Liver (tissue), 9 donors: Measurements from ENCODE around the gene INIP. TPM values are rescaled to one million over a fixed set of nuclear protein-coding genes. Genes with fewer than 3 reads are reported as not detected.

ENCODE experiments used
- DNase-seq: peaks from one replicate; pipeline ENCODE4 v3.0.0-alpha.2; 2017; ENCODE audit warnings: low spot score
- H3K27ac ChIP-seq, 2 donors: one replicate each; pipeline ENCODE4 v1.7.0; 2013; ENCODE audit warnings: inconsistent platforms in 2 of 2, low read length in 2 of 2, control low read depth in 1 of 2, low read depth in 1 of 2, mild to moderate bottlenecking in 1 of 2
- H3K27me3 ChIP-seq, 4 donors: one replicate each; pipeline versions ENCODE4 v1.6.1 to v1.7.0; 2013; ENCODE audit warnings: low read length in 3 of 4, inconsistent platforms in 1 of 4, mild to moderate bottlenecking in 1 of 4, moderate library complexity in 1 of 4; ENCODE audit not compliant: control insufficient read depth in 4 of 4, insufficient read depth in 4 of 4
- H3K36me3 ChIP-seq, 4 donors: one replicate each; pipeline versions ENCODE4 v1.6.1 to v1.7.0; 2013; ENCODE audit warnings: low read length in 3 of 4, mild to moderate bottlenecking in 3 of 4, low read depth in 1 of 4, moderate library complexity in 1 of 4; ENCODE audit not compliant: control insufficient read depth in 4 of 4, insufficient read depth in 3 of 4
- H3K4me1 ChIP-seq, 4 donors: one replicate each; pipeline versions ENCODE4 v1.6.1 to v1.7.0; 2013; ENCODE audit warnings: low read length in 3 of 4, mild to moderate bottlenecking in 3 of 4, moderate library complexity in 1 of 4; ENCODE audit not compliant: control insufficient read depth in 4 of 4, insufficient read depth in 4 of 4
- H3K4me3 ChIP-seq, 3 donors: one replicate each; pipeline versions ENCODE4 v1.6.1 to v1.7.0; 2013; ENCODE audit warnings: low read length in 3 of 3, control low read depth in 1 of 3, low read depth in 1 of 3, mild to moderate bottlenecking in 1 of 3
- H3K9ac ChIP-seq, 2 donors: one replicate each; pipeline ENCODE4 v1.7.0; 2013; ENCODE audit warnings: low read length in 2 of 2, mild to moderate bottlenecking in 2 of 2, moderate library complexity in 2 of 2, control low read depth in 1 of 2, low read depth in 1 of 2
- H3K9me3 ChIP-seq, 4 donors: one replicate each; pipeline versions ENCODE4 v1.6.1 to v1.7.0; 2013; ENCODE audit warnings: low read length in 3 of 4; ENCODE audit not compliant: control insufficient read depth in 4 of 4
- ATF3 ChIP-seq: IDR thresholded peaks from 2 replicates; pipeline ENCODE4 v1.6.1; 2016; ENCODE audit warnings: antibody characterized with exemption
- CTCF ChIP-seq: fragments of 150-350 bp; IDR thresholded peaks from 2 replicates; pipeline ENCODE4 v1.5.1; 2017; ENCODE audit warnings: improper control_type of control experiment, low read depth, low read length; ENCODE audit not compliant: missing input control
- EGR1 ChIP-seq, 2 donors: IDR thresholded peaks; 2 replicates each; pipeline ENCODE4 v1.6.1; 2016 to 2018; ENCODE audit warnings: antibody characterized with exemption in 2 of 2, low read depth in 2 of 2
- FOXA1 ChIP-seq: IDR thresholded peaks from 2 replicates; pipeline ENCODE4 v1.6.1; 2016; ENCODE audit warnings: antibody characterized with exemption
- FOXA2 ChIP-seq: IDR thresholded peaks from 2 replicates; pipeline ENCODE4 v1.6.1; 2016; ENCODE audit warnings: antibody characterized with exemption
- GABPA ChIP-seq, 2 donors: IDR thresholded peaks in 1 of 2; conservative IDR thresholded peaks in 1 of 2; 2 replicates each; pipeline ENCODE4 v1.6.1; 2016; ENCODE audit warnings: antibody characterized with exemption in 2 of 2, mild to moderate bottlenecking in 1 of 2, moderate library complexity in 1 of 2
- HNF4A ChIP-seq, 2 donors: conservative IDR thresholded peaks; 2 replicates each; pipeline ENCODE4 v1.6.1; 2016; ENCODE audit warnings: antibody characterized with exemption in 2 of 2, mild to moderate bottlenecking in 2 of 2
- HNF4G ChIP-seq: IDR thresholded peaks from 2 replicates; pipeline ENCODE4 v1.6.1; 2016; ENCODE audit warnings: antibody characterized with exemption
- JUND ChIP-seq, 2 donors: IDR thresholded peaks; 2 replicates each; pipeline ENCODE4 v1.6.1; 2016; ENCODE audit warnings: antibody characterized with exemption in 2 of 2
- MAX ChIP-seq: IDR thresholded peaks from 2 replicates; pipeline ENCODE4 v1.6.1; 2016; ENCODE audit warnings: antibody characterized with exemption
- NR2F2 ChIP-seq: IDR thresholded peaks from 2 replicates; pipeline ENCODE4 v1.6.1; 2016; ENCODE audit warnings: antibody characterized with exemption
- RAD21 ChIP-seq, 2 donors: IDR thresholded peaks; 2 replicates each; pipeline ENCODE4 v1.6.1; 2016; ENCODE audit warnings: antibody characterized with exemption in 2 of 2, mild to moderate bottlenecking in 2 of 2
- REST ChIP-seq: IDR thresholded peaks from 2 replicates; pipeline ENCODE4 v1.6.1; 2016; ENCODE audit warnings: antibody characterized with exemption, mild to moderate bottlenecking
- RXRA ChIP-seq, 2 donors: IDR thresholded peaks; 2 replicates each; pipeline ENCODE4 v1.6.1; 2017 to 2018; ENCODE audit warnings: antibody characterized with exemption in 2 of 2, mild to moderate bottlenecking in 1 of 2
- TAF1 ChIP-seq: conservative IDR thresholded peaks from 2 replicates; pipeline ENCODE4 v1.6.1; 2016; ENCODE audit warnings: antibody characterized with exemption, mild to moderate bottlenecking
- YY1 ChIP-seq: IDR thresholded peaks from 2 replicates; pipeline ENCODE4 v1.6.1; 2016; ENCODE audit warnings: antibody characterized with exemption, mild to moderate bottlenecking
- ZBTB33 ChIP-seq: IDR thresholded peaks from 2 replicates; pipeline ENCODE4 v1.6.1; 2016; ENCODE audit warnings: antibody characterized with exemption
- WGBS: extraction: QIAGEN DNeasy Blood & Tissue Kit; methylation state at CpG from one replicate; pipeline ENCODE4 v1.1.7; 2013; 5-methylcytosine and 5-hydroxymethylcytosine counted together
- polyA plus RNA-seq, 2 donors: library from polyadenylated mRNA; stranded (reverse) in 1 of 2; unstranded in 1 of 2; fragments of 200-250 nt in 1 of 2; fragments of >200 nt in 1 of 2; fragmentation: Nextera tagmentation in 1 of 2; extraction: Ambion mirVana in 1 of 2; gene quantifications; one replicate each; pipeline versions ENCODE4 v1.2.1 to v1.2.3, GENCODE V29; 2013 to 2015
- total RNA-seq, 2 donors: library from RNA; depleted of rRNA; stranded (reverse); fragments of >200 nt; gene quantifications; one replicate each; pipeline ENCODE4 v1.2.3, GENCODE V29; 2014
- donor health status: healthy.
- donor health status: healthy.
- donor health status: healthy.
- donor health status: healthy.
- donor health status: healthy.

Gene INIP
- total and polyA plus RNA-seq, 4 donors: 6.2 to 13.3 (median 10.2) TPM

GRCh38 chr9:112663681-112664080, 54.2 kb downstream of the INIP start:
- Histone ChIP-seq H3K27ac (no peak overlapping the region), H3K4me1 (no peaks in the 10 kb centered on the region), H3K36me3 (peaks cover 0 to 8% (median 4%) of the 10 kb centered on the region in 4 donors), H3K9me3 (no peaks in the 10 kb centered on the region), H3K9ac (no peak overlapping the region), H3K27me3 (no peaks in the 10 kb centered on the region), H3K4me3 (no peak overlapping the region)
- DNase-seq: no peak
- WGBS: 96% methylated on average over 5 of the region's 5 CpGs
- TF ChIP-seq RXRA (IDR thresholded peaks at IDR 0.05) (no peak), ATF3 (no peak), HNF4A (conservative IDR thresholded peaks at IDR 0.05) (no peak), MAX (no peak), TAF1 (no peak), REST (no peak), FOXA1 (no peak), HNF4G (no peak), YY1 (no peak), RAD21 (IDR thresholded peaks at IDR 0.05) (no peak), GABPA (IDR thresholded peaks at IDR 0.05 in 1 of 2, conservative IDR thresholded peaks at IDR 0.05 in 1 of 2) (no peak), NR2F2 (no peak), CTCF (no peak), FOXA2 (no peak), JUND (IDR thresholded peaks at IDR 0.05) (no peak)

- Histone ChIP-seq H3K27ac (no peak overlapping the region), H3K4me3 (no peak overlapping the region), H3K9ac (no peak overlapping the region), H3K4me1 (no peaks in the 10 kb centered on the region), H3K9me3 (no peaks in the 10 kb centered on the region), H3K36me3 (peaks cover 0 to 8% (median 4%) of the 10 kb centered on the region in 4 donors), H3K27me3 (no peaks in the 10 kb centered on the region)
- TF ChIP-seq CTCF (no peak), GABPA (IDR thresholded peaks at IDR 0.05 in 1 of 2, conservative IDR thresholded peaks at IDR 0.05 in 1 of 2) (no peak), FOXA1 (no peak), ATF3 (no peak), ZBTB33 (no peak), RXRA (IDR thresholded peaks at IDR 0.05) (no peak), YY1 (no peak), REST (no peak), TAF1 (no peak), HNF4A (conservative IDR thresholded peaks at IDR 0.05) (no peak), NR2F2 (no peak), RAD21 (IDR thresholded peaks at IDR 0.05) (no peak), EGR1 (IDR thresholded peaks at IDR 0.05; ENCODE audit: low read depth in 2 of 2) (no peak)
- no peak for DNase-seq
- WGBS: 98% methylated on average over 12 of the region's 12 CpGs
Measured at GRCh38 chr9:112659906-112660305, 58.0 kb downstream of the INIP start.
